Measurements from ENCODE around the gene ECEL1.

Gene ECEL1

GRCh38 chr2:232496501-232497270 is 9.1 kb upstream of the ECEL1 start:
- Histone ChIP-seq H3K36me3 (ENCODE audit: low read depth) (no peaks in the 10 kb centered on the region), H3K4me1 (ENCODE audit: insufficient read depth, poor library complexity, severe bottlenecking) (no peaks in the 10 kb centered on the region), H3K27ac (ENCODE audit: poor library complexity, severe bottlenecking) (no peak overlapping the region), H3K4me3 (ENCODE audit: severe bottlenecking) (no peak overlapping the region), H3K27me3 (ENCODE audit: insufficient read depth, poor library complexity, severe bottlenecking) (no peaks in the 10 kb centered on the region), H3K9me3 (ENCODE audit: severe bottlenecking) (no peaks in the 10 kb centered on the region)
- no peak for TF ChIP-seq CTCF (IDR thresholded peaks at IDR 0.05; ENCODE audit: poor library complexity, severe bottlenecking)
- no peak for ATAC-seq (ENCODE audit: low read depth)
- no peak for DNase-seq (ENCODE audit: low spot score)

GRCh38 chr2:232495292-232495691 is 7.7 kb upstream of the ECEL1 start:
- Histone ChIP-seq H3K36me3 (ENCODE audit: low read depth) (no peaks in the 10 kb centered on the region), H3K9me3 (ENCODE audit: severe bottlenecking) (no peaks in the 10 kb centered on the region), H3K4me3 (ENCODE audit: severe bottlenecking) (no peak overlapping the region), H3K4me1 (ENCODE audit: insufficient read depth, poor library complexity, severe bottlenecking) (no peaks in the 10 kb centered on the region), H3K27me3 (ENCODE audit: insufficient read depth, poor library complexity, severe bottlenecking) (no peaks in the 10 kb centered on the region), H3K27ac (ENCODE audit: poor library complexity, severe bottlenecking) (no peak overlapping the region)
- ATAC-seq (ENCODE audit: low read depth): no peak
- no peak for DNase-seq (ENCODE audit: low spot score)
- TF ChIP-seq CTCF (IDR thresholded peaks at IDR 0.05; ENCODE audit: poor library complexity, severe bottlenecking): no peak

GRCh38 chr2:232494542-232494941 is 6.9 kb upstream of the ECEL1 start:
- Histone ChIP-seq H3K9me3 (ENCODE audit: severe bottlenecking) (no peaks in the 10 kb centered on the region), H3K27ac (ENCODE audit: poor library complexity, severe bottlenecking) (no peak overlapping the region), H3K27me3 (ENCODE audit: insufficient read depth, poor library complexity, severe bottlenecking) (no peaks in the 10 kb centered on the region), H3K36me3 (ENCODE audit: low read depth) (no peaks in the 10 kb centered on the region), H3K4me3 (ENCODE audit: severe bottlenecking) (no peak overlapping the region), H3K4me1 (ENCODE audit: insufficient read depth, poor library complexity, severe bottlenecking) (no peaks in the 10 kb centered on the region)
- no peak for DNase-seq (ENCODE audit: low spot score)
- ATAC-seq (ENCODE audit: low read depth): no peak
- TF ChIP-seq CTCF (IDR thresholded peaks at IDR 0.05; ENCODE audit: poor library complexity, severe bottlenecking): no peak

- no peak for TF ChIP-seq CTCF (IDR thresholded peaks at IDR 0.05; ENCODE audit: poor library complexity, severe bottlenecking)
- Histone ChIP-seq H3K9me3 (ENCODE audit: severe bottlenecking) (no peaks in the 10 kb centered on the region), H3K27me3 (ENCODE audit: insufficient read depth, poor library complexity, severe bottlenecking) (peaks cover 5% of the 10 kb centered on the region), H3K4me3 (ENCODE audit: severe bottlenecking) (no peak overlapping the region), H3K36me3 (ENCODE audit: low read depth) (no peaks in the 10 kb centered on the region), H3K27ac (ENCODE audit: poor library complexity, severe bottlenecking) (no peak overlapping the region), H3K4me1 (ENCODE audit: insufficient read depth, poor library complexity, severe bottlenecking) (no peaks in the 10 kb centered on the region)
- ATAC-seq (ENCODE audit: low read depth): no peak
- peak; percentile 42 for DNase-seq (ENCODE audit: low spot score)
These were observed 6.3 kb upstream of the ECEL1 start for GRCh38 chr2:232493701-232494474.
